CD4-positive, alpha-beta T cell (primary cell): ENCODE measurements around the gene TMEM59. TPM values are rescaled to one million over a fixed set of nuclear protein-coding genes. Genes with fewer than 3 reads are reported as not detected.

ENCODE experiments used
- ATAC-seq: fragments of 200-7000 bp; cut with Tn5 transposase; one replicate; pipeline ENCODE4 v1.10.0; 2022; ENCODE audit warnings: mild to moderate bottlenecking; ENCODE audit not compliant: poor library complexity
- CTCF ChIA-PET: fragments of 350-600 bp; sonication (Branson Sonifier 250); formaldehyde crosslinking; loops from one replicate; lab custom pipeline; 2021; ENCODE audit warnings: antibody characterized with exemption, inconsistent platforms; lab: Charles Lee
- POLR2A ChIA-PET: fragments of 350-600 bp; sonication (Branson Sonifier 250); formaldehyde crosslinking; loops from one replicate; lab custom pipeline; 2021; ENCODE audit warnings: antibody characterized with exemption, inconsistent platforms; lab: Charles Lee
- DNase-seq, 14 experiments: peaks; one replicate each; pipeline ENCODE4 v3.0.0-alpha.2; 2013 to 2020; ENCODE audit warnings: mixed read lengths in 2 of 14
- H3K27ac ChIP-seq, 2 donors: one replicate each; pipeline versions ENCODE4 v1.5.1 to v1.7.0; 2013; ENCODE audit warnings: low read length in 2 of 2, low read depth in 1 of 2, mild to moderate bottlenecking in 1 of 2
- H3K27me3 ChIP-seq, 2 experiments: 1 replicate in 1 of 2; 2 replicates in 1 of 2; pipeline versions ENCODE4 v1.6.1 to v1.7.0; 2013; ENCODE audit warnings: low read length in 2 of 2, control low read depth in 1 of 2, mild to moderate bottlenecking in 1 of 2, moderate library complexity in 1 of 2; ENCODE audit not compliant: insufficient read depth in 2 of 2, control insufficient read depth in 1 of 2
- H3K36me3 ChIP-seq: one replicate; pipeline ENCODE4 v1.6.1; 2013; ENCODE audit warnings: low read length, control low read depth; ENCODE audit not compliant: insufficient read depth
- H3K4me1 ChIP-seq: one replicate; pipeline ENCODE4 v1.6.1; 2013; ENCODE audit warnings: low read length, control low read depth; ENCODE audit not compliant: insufficient read depth
- H3K4me3 ChIP-seq: one replicate; pipeline ENCODE4 v1.5.1; 2013; ENCODE audit warnings: mild to moderate bottlenecking, low read length, moderate library complexity
- H3K9me3 ChIP-seq, 2 experiments: 1 replicate in 1 of 2; 2 replicates in 1 of 2; pipeline versions ENCODE4 v1.6.1 to v1.7.0; 2013; ENCODE audit warnings: low read length in 2 of 2, mild to moderate bottlenecking in 2 of 2, control low read depth in 1 of 2, moderate library complexity in 1 of 2; ENCODE audit not compliant: control insufficient read depth in 1 of 2, insufficient read depth in 1 of 2
- H3K27ac Mint-ChIP-seq: one replicate; pipeline ENCODE4 v1.8.0; 2020; ENCODE audit warnings: mixed read lengths
- H3K27me3 Mint-ChIP-seq: one replicate; pipeline ENCODE4 v1.8.0; 2021; ENCODE audit warnings: mixed read lengths
- H3K36me3 Mint-ChIP-seq: one replicate; pipeline ENCODE4 v1.8.0; 2021; ENCODE audit warnings: low read depth, mixed read lengths
- H3K4me1 Mint-ChIP-seq: one replicate; pipeline ENCODE4 v1.8.0; 2021; ENCODE audit warnings: low read depth, mixed read lengths
- H3K4me3 Mint-ChIP-seq: one replicate; pipeline ENCODE4 v1.8.0; 2020; ENCODE audit warnings: mild to moderate bottlenecking, mixed read lengths
- H3K9me3 Mint-ChIP-seq: one replicate; pipeline ENCODE4 v1.8.0; 2020; ENCODE audit warnings: mixed read lengths
- CTCF ChIP-seq: fragments of 200-600 bp; IDR thresholded peaks from one replicate; pipeline ENCODE4 v1.8.0; 2022; ENCODE audit warnings: antibody characterized with exemption, mild to moderate bottlenecking
- intact Hi-C, 2 experiments: fragments of 100-400 bp; cut with DNase I in 1 of 2; cut with micrococcal nuclease in 1 of 2; formaldehyde crosslinking; loops; one replicate each; pipeline versions ENCODE4 v1.15.1 to v1.9.0; 2023 to 2025; cut with DNase I, micrococcal nuclease
- total RNA-seq, 174 experiments: library from RNA in 2 of 174; stranded (reverse) in 2 of 174; gene quantifications; one replicate each; pipeline ENCODE4 v1.2.3 and lab custom pipeline; 2021 to 2026

Gene TMEM59
- total RNA-seq, 2 experiments from 2014 or later = 128 TPM

DNA sequence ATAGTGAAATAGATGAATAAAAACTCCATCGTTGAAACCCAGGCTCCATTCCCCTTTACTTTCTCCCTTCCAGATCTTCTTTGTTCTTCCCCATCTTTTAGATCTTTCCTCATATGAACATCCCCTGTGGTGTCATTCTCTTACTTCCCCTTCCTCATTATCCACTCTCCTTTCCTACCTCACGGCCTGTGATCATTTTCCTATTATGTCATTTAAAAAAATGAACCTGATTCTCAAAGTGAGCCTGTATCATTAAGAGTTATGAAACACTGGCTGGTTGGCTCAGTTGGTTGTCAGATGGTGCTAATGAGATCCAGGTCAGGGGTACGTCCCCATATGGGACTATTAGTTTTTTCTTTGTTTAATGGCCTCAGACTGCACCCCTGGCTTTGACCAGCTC lies 38.7 kb upstream of the TMEM59 start:
- H3K9me3 Mint-ChIP-seq = no peaks in the 10 kb centered on the region
- Histone ChIP-seq H3K4me1 (no peaks in the 10 kb centered on the region), H3K9me3 (no peaks in the 10 kb centered on the region), H3K27me3 (no peaks in the 10 kb centered on the region), H3K36me3 (peaks cover 21% of the 10 kb centered on the region), H3K27ac (no peak overlapping the region), H3K4me3 (no peak overlapping the region)
- ChIA-PET CTCF (interaction anchor here (1.8 kb wide), 1 partner anchor 10 kb away, joined by 5 read pairs; no protein-coding TSS in a partner anchor), POLR2A (no interaction called here)
- ATAC-seq (no peak), DNase-seq (no peak)
- H3K4me3 Mint-ChIP-seq = no peak overlapping the region
- intact Hi-C loops = no loop called here
- no peak overlapping the region for H3K27ac Mint-ChIP-seq
- TF ChIP-seq CTCF = no peak
- no peaks in the 10 kb centered on the region for H3K4me1 Mint-ChIP-seq
- no peaks in the 10 kb centered on the region for H3K27me3 Mint-ChIP-seq
- H3K36me3 Mint-ChIP-seq = peaks cover 55% of the 10 kb centered on the region

GRCh38 chr1:54088385-54088784 lies 35.4 kb upstream of the TMEM59 start:
- ChIA-PET POLR2A (no interaction called here), CTCF (no interaction called here)
- no peak for ATAC-seq
- Histone ChIP-seq H3K36me3 (peaks cover 13% of the 10 kb centered on the region), H3K27me3 (no peaks in the 10 kb centered on the region), H3K27ac (no peak overlapping the region), H3K4me1 (no peaks in the 10 kb centered on the region), H3K9me3 (no peaks in the 10 kb centered on the region), H3K4me3 (no peak overlapping the region)
- Mint-ChIP-seq H3K9me3 (no peaks in the 10 kb centered on the region), H3K27me3 (no peaks in the 10 kb centered on the region), H3K36me3 (peaks cover 49% of the 10 kb centered on the region), H3K4me1 (no peaks in the 10 kb centered on the region), H3K4me3 (no peak overlapping the region), H3K27ac (no peak overlapping the region)
- TF ChIP-seq CTCF = no peak
- DNase-seq = no peak
- intact Hi-C loops = no loop called here

- Histone ChIP-seq H3K27me3 (no peaks in the 10 kb centered on the region), H3K9me3 (no peaks in the 10 kb centered on the region), H3K36me3 (peaks cover 13% of the 10 kb centered on the region), H3K27ac (no peak overlapping the region), H3K4me3 (no peak overlapping the region), H3K4me1 (no peaks in the 10 kb centered on the region)
- Mint-ChIP-seq H3K27me3 (no peaks in the 10 kb centered on the region), H3K9me3 (no peaks in the 10 kb centered on the region), H3K4me3 (no peak overlapping the region), H3K36me3 (peaks cover 35% of the 10 kb centered on the region), H3K4me1 (no peaks in the 10 kb centered on the region), H3K27ac (no peak overlapping the region)
- CTCF ChIA-PET = no interaction called here
- intact Hi-C loops = no loop called here
- POLR2A ChIA-PET = no interaction called here
- no peak for DNase-seq
- ATAC-seq = no peak
- TF ChIP-seq CTCF = no peak
Observed at GRCh38 chr1:54086754-54087153, 33.8 kb upstream of the TMEM59 start.
